ENCODE results near the gene TMPRSS4. TPM values are rescaled to one million over a fixed set of nuclear protein-coding genes. Genes with fewer than 3 reads are reported as not detected.

Gene TMPRSS4
- total and polyA plus RNA-seq, 7 donors: 0.12 to 0.47 TPM; not detected in 5

DNA sequence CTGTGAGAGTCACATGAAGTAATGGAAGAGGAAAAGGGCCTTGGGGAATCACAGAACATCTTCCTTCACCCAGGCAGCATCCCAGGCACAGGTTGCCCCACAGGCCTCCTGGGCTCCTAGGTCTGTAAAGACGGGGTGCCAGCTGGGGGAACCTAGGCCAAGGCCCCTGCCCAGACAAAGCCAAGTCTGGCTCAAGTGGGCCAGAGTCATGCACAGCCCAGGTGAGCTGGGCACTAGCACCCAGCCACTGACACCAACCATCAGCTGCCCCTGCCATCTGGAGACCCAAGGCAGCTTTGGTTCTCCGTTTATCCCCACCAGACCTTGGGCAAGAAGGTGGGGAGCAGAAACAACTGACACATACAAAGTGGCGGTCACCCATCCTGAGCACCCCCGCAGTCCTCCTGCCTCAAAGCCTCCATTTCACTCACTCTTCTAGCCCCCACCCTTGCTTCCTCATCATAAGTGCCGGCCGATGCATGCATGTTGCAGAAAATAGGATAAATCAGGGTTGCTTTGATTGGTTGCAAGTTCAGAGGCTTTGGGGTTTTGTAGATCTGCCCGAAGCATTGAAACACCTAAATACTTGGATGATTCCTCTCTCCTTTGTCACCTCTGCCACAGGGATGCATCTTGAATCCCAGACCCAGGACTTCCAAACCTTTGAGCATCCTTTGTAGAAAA is 26.5 kb upstream of the TMPRSS4 start:
- TF ChIP-seq, protein P1, sequence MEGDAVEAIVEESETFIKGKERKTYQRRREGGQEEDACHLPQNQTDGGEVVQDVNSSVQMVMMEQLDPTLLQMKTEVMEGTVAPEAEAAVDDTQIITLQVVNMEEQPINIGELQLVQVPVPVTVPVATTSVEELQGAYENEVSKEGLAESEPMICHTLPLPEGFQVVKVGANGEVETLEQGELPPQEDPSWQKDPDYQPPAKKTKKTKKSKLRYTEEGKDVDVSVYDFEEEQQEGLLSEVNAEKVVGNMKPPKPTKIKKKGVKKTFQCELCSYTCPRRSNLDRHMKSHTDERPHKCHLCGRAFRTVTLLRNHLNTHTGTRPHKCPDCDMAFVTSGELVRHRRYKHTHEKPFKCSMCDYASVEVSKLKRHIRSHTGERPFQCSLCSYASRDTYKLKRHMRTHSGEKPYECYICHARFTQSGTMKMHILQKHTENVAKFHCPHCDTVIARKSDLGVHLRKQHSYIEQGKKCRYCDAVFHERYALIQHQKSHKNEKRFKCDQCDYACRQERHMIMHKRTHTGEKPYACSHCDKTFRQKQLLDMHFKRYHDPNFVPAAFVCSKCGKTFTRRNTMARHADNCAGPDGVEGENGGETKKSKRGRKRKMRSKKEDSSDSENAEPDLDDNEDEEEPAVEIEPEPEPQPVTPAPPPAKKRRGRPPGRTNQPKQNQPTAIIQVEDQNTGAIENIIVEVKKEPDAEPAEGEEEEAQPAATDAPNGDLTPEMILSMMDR (IDR thresholded peaks at IDR 0.05): no peak
- no peaks in the 10 kb centered on the region for H3K4me1 ChIP-seq
- 86 to 89% (median 87%) methylated on average over 7 of the region's 7 CpGs for WGBS, 3 donors
- no peak overlapping the region for H3K4me3 ChIP-seq
- no peaks in the 10 kb centered on the region for H3K9me3 ChIP-seq
- no peak for ATAC-seq
- intact Hi-C loops (cut with DNase I): loop anchor here (2.0 to 5.0 kb wide), 4 partner anchors 103 to 624 kb away; no protein-coding TSS in a partner anchor
- H3K27me3 ChIP-seq (ENCODE audit: insufficient read depth in 3 of 3, low read length in 2 of 3): no peaks in the 10 kb centered on the region
- DNase-seq: no peak
- H3K36me3 ChIP-seq (ENCODE audit: insufficient read depth in 1 of 2, low read depth in 1 of 2): no peaks in the 10 kb centered on the region
- no peak overlapping the region for H3K27ac ChIP-seq

DNA sequence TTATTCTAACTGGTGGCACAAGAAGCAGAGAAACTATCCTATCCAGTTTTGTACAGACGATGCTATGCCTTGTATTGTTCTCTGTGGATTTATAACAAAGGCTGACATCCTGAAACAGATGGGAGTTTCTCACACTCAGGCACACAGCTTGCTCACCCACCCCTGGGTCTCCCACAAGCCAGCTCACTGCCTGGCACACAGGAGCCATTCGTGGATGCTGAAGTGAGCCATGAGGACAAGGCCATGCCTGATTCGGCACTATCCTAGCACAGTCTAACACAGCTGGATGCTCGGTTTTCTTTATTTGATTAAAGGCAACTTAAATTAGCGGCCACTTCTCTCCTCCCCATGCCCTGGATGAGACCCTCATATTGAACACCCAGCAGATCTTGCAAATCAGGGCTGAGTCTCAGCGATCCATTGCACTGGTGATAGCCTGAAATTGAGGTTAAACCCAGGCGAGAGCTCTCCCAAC is 25.7 kb upstream of the TMPRSS4 start:
- H3K4me1 ChIP-seq: no peaks in the 10 kb centered on the region
- H3K4me3 ChIP-seq: no peak overlapping the region
- 71 to 81% (median 78%) methylated on average over 7 of the region's 7 CpGs for WGBS, 3 donors
- ATAC-seq (no peak), DNase-seq (no peak)
- intact Hi-C loops (cut with DNase I): loop anchor here (2.0 to 5.0 kb wide), 4 partner anchors 104 to 624 kb away; no protein-coding TSS in a partner anchor
- no peaks in the 10 kb centered on the region for H3K9me3 ChIP-seq
- no peak overlapping the region for H3K27ac ChIP-seq
- no peaks in the 10 kb centered on the region for H3K27me3 ChIP-seq (ENCODE audit: insufficient read depth in 3 of 3, low read length in 2 of 3)
- TF ChIP-seq, protein P1 (IDR thresholded peaks at IDR 0.05): no peak
- H3K36me3 ChIP-seq (ENCODE audit: insufficient read depth in 1 of 2, low read depth in 1 of 2): no peaks in the 10 kb centered on the region

DNA sequence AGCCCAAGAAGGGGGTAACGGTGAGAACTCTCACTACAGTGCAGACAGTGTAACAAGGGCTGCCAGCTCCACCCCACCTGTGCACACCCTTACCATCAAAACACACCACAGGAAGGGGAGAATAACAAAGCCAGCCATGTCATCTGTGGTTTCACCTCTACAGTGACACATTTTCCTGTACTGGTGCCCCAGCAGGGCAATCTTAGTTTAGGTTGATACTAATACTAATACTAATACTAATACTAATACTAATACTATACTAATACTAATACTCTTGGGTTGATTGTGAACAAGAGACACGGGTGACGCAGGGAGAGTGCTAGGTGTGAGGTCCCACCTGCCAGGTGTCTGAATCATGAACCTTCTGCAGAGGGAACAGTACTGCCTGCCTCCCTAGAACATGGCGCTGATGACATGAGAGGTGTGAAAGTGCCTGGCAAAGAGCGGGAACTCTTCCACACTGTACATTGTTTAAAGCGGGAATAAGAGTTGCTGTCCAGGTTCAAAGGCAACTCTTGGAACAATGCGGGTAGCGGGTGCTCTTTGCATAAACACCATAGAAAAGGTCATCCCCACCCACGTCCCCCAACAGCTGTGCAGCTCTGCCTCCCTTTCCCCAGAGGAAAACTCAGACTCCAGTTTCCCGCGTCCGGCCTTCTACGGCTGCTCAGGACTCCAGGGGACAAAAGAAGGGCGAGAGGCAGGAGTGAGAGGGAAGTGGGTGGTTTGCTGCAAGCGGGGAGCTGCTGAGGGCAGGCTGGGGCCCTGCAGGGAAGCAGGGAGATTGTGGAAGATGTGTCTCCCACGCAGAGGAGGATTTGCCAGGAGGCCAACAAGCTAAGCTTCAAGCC is 25.0 kb upstream of the TMPRSS4 start:
- H3K9me3 ChIP-seq: no peaks in the 10 kb centered on the region
- whole genome bisulfite sequencing, 3 donors: 70 to 81% (median 80%) methylated on average over 16 of the region's 16 CpGs
- ATAC-seq (no peak), DNase-seq (peak in 1 of 2 donors; percentile 38)
- no peak overlapping the region for H3K27ac ChIP-seq
- intact Hi-C loops (cut with DNase I): loop anchor here (2.0 to 5.0 kb wide), 5 partner anchors 105 to 625 kb away; no protein-coding TSS in a partner anchor
- H3K4me3 ChIP-seq: no peak overlapping the region
- TF ChIP-seq, protein P1 (IDR thresholded peaks at IDR 0.05): no peak
- H3K4me1 ChIP-seq: no peaks in the 10 kb centered on the region
- H3K27me3 ChIP-seq (ENCODE audit: insufficient read depth in 3 of 3, low read length in 2 of 3): no peaks in the 10 kb centered on the region
- H3K36me3 ChIP-seq (ENCODE audit: insufficient read depth in 1 of 2, low read depth in 1 of 2): no peaks in the 10 kb centered on the region

DNA sequence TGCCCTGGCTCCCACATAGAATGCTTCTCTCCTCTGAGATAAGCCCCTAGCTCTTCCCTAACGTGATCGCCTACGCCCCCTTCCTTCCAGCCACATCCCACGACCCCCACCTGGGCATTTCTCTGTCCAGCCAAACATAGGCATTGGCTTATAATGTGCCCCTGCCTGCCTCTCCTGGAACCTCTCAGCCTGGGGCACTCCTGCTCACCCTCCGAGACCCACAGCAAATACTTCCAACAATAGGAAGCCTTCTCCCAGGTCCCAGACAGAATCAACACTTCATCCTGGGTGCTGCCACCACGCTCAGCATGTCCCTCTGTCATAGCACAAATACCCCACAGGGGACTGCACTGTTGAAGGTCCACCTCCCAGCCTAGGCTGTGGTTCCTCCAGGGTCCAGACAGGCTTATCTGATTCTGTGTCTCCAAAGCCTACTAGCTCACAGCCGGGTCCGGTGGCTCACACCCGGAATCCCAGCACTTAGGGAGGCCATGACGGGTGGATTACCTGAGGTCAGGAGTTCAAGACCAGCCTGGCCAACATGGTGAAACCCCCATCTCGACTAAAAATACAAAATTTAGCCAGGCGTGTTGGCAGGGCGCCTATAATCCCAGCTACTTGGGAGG is 24.2 kb upstream of the TMPRSS4 start:
- no peak overlapping the region for H3K4me3 ChIP-seq
- ATAC-seq (peak in 1 of 4 donors; percentile 16), DNase-seq (peak in 1 of 2 donors; percentile 36)
- H3K36me3 ChIP-seq (ENCODE audit: insufficient read depth in 1 of 2, low read depth in 1 of 2): no peaks in the 10 kb centered on the region
- H3K9me3 ChIP-seq: no peaks in the 10 kb centered on the region
- TF ChIP-seq, protein P1 (IDR thresholded peaks at IDR 0.05): no peak
- no peaks in the 10 kb centered on the region for H3K27me3 ChIP-seq (ENCODE audit: insufficient read depth in 3 of 3, low read length in 2 of 3)
- intact Hi-C loops (cut with DNase I): loop anchor here (2.0 to 5.0 kb wide), 4 partner anchors 105 to 245 kb away; no protein-coding TSS in a partner anchor
- H3K27ac ChIP-seq: no peak overlapping the region
- no peaks in the 10 kb centered on the region for H3K4me1 ChIP-seq
- WGBS, 3 donors: 79 to 85% (median 84%) methylated on average over 13 of the region's 13 CpGs

All from psoas muscle (tissue), 8 donors.